Effector CD8-positive, alpha-beta T cell (primary cell): ENCODE measurements around the gene KSR1.

ENCODE experiments used
- DNase-seq: peaks from one replicate; lab custom pipeline; 2025; lab: John Stamatoyannopoulos, UW

Gene KSR1

GRCh38 chr17:27473748-27474609 lies 17.7 kb downstream of the KSR1 start:
- DNase-seq = no peak

- no peak for DNase-seq
Measured at GRCh38 chr17:27475070-27475673, 18.9 kb downstream of the KSR1 start.

GRCh38 chr17:27475981-27476895 lies 20.0 kb downstream of the KSR1 start:
- no peak for DNase-seq

GRCh38 chr17:27477050-27477888 lies 21.0 kb downstream of the KSR1 start:
- DNase-seq = no peak

- no peak for DNase-seq
Measured at GRCh38 chr17:27477971-27478684, 21.9 kb downstream of the KSR1 start.

- DNase-seq = no peak
Measured at GRCh38 chr17:27478901-27479538, 22.8 kb downstream of the KSR1 start.

- no peak for DNase-seq
Measured at GRCh38 chr17:27479838-27480237, 23.6 kb downstream of the KSR1 start.

- DNase-seq = no peak
Measured at GRCh38 chr17:27480699-27481098, 24.5 kb downstream of the KSR1 start.

GRCh38 chr17:27481327-27481726 lies 25.1 kb downstream of the KSR1 start:
- DNase-seq = no peak

GRCh38 chr17:27485125-27485524 lies 28.9 kb downstream of the KSR1 start:
- no peak for DNase-seq

- DNase-seq = no peak
Measured at GRCh38 chr17:27485716-27486495, 29.7 kb downstream of the KSR1 start.

- no peak for DNase-seq
Measured at GRCh38 chr17:27486741-27487140, 30.5 kb downstream of the KSR1 start.

- DNase-seq = no peak
Measured at GRCh38 chr17:27488231-27488630, 32.0 kb downstream of the KSR1 start.

GRCh38 chr17:27489045-27489715 lies 32.9 kb downstream of the KSR1 start:
- no peak for DNase-seq

- DNase-seq = no peak
Measured at GRCh38 chr17:27490391-27490790, 34.1 kb downstream of the KSR1 start.

- DNase-seq = no peak
Measured at GRCh38 chr17:27491713-27492190, 35.5 kb downstream of the KSR1 start.

- no peak for DNase-seq
Measured at GRCh38 chr17:27492470-27492869, 36.2 kb downstream of the KSR1 start.

GRCh38 chr17:27493088-27493487 lies 36.8 kb downstream of the KSR1 start:
- DNase-seq = no peak
